ENCODE data around the gene IGLON5. TPM values are rescaled to one million over a fixed set of nuclear protein-coding genes. Genes with fewer than 3 reads are reported as not detected.

IGLON5 gene
- total and polyA plus RNA-seq, 2 experiments from 2014 or later, result 5.0 to 29.1 TPM

DNA sequence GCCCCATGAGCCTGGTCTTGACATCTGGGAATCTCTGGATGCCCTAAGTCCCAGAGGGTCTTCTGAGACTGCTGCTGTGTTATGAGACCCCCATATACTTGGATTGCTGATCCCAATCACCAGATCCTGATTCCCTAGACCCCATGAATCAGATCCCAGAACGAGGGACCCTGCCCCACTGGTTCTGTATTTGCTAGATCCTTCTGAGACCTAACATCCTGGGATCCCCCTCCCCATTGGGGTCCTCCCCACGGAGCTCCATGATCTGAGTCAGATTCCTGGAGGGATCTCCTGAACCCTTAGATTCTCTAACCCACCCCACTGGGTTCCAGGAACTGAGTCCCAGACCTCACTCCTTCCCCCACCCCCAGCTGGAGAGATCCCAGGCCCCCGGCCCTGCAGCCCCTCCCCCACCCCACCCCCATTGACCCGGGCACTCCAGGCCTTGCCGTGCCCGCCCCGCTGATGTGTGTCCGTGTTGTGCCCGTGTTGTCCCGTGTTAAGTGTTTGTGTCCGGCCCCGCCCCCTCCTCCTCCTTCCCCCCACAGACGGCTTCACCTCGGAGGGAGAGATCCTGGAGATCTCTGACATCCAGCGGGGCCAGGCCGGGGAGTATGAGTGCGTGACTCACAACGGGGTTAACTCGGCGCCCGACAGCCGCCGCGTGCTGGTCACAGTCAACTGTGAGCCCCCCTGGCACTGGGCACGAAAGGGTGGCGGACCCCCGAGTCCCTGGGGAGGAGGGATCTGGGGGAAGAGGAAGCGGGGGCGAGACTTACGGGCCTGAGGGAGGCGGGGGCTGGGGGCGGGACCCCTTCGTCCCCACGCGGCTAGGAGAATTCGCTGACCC is 15.0 kb downstream of the IGLON5 start:
- Histone ChIP-seq H3K4me1 (ENCODE audit: insufficient read depth) (peaks cover 10% of the 10 kb centered on the region; the same call in 1 of the 2 replicates), H4K20me1 (replicated peaks; ENCODE audit: insufficient read depth) (peaks cover 2% of the 10 kb centered on the region; the same call in 1 of the 2 replicates), H3K9me2 (ENCODE audit: insufficient read depth) (no peaks in the 10 kb centered on the region), H3K27ac (ENCODE audit: low read depth) (no peak overlapping the region), H3F3A (replicated peaks; ENCODE audit: low read depth) (no peaks in the 10 kb centered on the region), H3K27me3 (ENCODE audit: insufficient read depth) (peaks cover 17% of the 10 kb centered on the region), H2AFZ (no peak overlapping the region), H3K4me2 (peak overlapping the region; percentile 95), H3K36me3 (ENCODE audit: insufficient read depth) (0 out of 2 replicates have a peak, but pooled peaks cover 2% of the 10 kb centered on the region), H3K79me2 (replicated peaks; ENCODE audit: insufficient read depth) (no peaks in the 10 kb centered on the region), H3K4me3 (peak overlapping the region; percentile 69)
- ATAC-seq, result peak; percentile 4; the same call in 2 of the 3 replicates
- Mint-ChIP-seq H3K4me3 (peak overlapping the region; percentile 68), H3K4me1 (peaks cover 18% of the 10 kb centered on the region), H3K36me3 (ENCODE audit: low read depth) (peaks cover 25% of the 10 kb centered on the region), H3K27ac (no peak overlapping the region), H3K27me3 (ENCODE audit: insufficient read depth, low read depth, poor library complexity) (peaks cover 24% of the 10 kb centered on the region), H3K9me3 (no peaks in the 10 kb centered on the region; the same call in 2 of the 3 replicates)
- TF ChIP-seq ZNF462 (CRISPR knock-in tag; IDR thresholded peaks at IDR 0.05) (no peak), POLR2AphosphoS5 (IDR thresholded peaks at IDR 0.05; ENCODE audit: low read depth) (no peak), JUNB (IDR thresholded peaks at IDR 0.05; ENCODE audit: unreplicated experiment) (no peak), CREB1 (CRISPR knock-in tag; IDR thresholded peaks at IDR 0.05; ENCODE audit: low read depth) (no peak), CTCF (conservative IDR thresholded peaks at IDR 0.05; ENCODE audit: low read depth in 2 of 2) (no peak), STAT1 (IDR thresholded peaks at IDR 0.05; ENCODE audit: unreplicated experiment) (no peak), REST (IDR thresholded peaks at IDR 0.05; ENCODE audit: unreplicated experiment) (no peak), ZNF114 (CRISPR knock-in tag; IDR thresholded peaks at IDR 0.05) (no peak), EZH2phosphoT487 (IDR thresholded peaks at IDR 0.05; ENCODE audit: unreplicated experiment) (no peak), EZH2 (IDR thresholded peaks at IDR 0.05; ENCODE audit: low read depth, unreplicated experiment) (no peak)
- TF ChIP-seq, protein P1, sequence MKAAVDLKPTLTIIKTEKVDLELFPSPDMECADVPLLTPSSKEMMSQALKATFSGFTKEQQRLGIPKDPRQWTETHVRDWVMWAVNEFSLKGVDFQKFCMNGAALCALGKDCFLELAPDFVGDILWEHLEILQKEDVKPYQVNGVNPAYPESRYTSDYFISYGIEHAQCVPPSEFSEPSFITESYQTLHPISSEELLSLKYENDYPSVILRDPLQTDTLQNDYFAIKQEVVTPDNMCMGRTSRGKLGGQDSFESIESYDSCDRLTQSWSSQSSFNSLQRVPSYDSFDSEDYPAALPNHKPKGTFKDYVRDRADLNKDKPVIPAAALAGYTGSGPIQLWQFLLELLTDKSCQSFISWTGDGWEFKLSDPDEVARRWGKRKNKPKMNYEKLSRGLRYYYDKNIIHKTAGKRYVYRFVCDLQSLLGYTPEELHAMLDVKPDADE (IDR thresholded peaks at IDR 0.05), result no peak
- no peak for DNase-seq (ENCODE audit: low spot score)

Data from GM23338 (cell line).